ENCODE results near the gene SEC14L3. TPM values are rescaled to one million over a fixed set of nuclear protein-coding genes. Genes with fewer than 3 reads are reported as not detected.

Gene SEC14L3
- not detected in 2 replicates for total RNA-seq

GRCh38 chr22:30471616-30472318 lies at the start of gene SEC14L3:
TSS of gene SEC14L3 (minus strand) at chr22:30472017. CDS start at chr22:30471958, 59 bp downstream.

GRCh38 chr22:30425616-30426387 lies 46.0 kb downstream of the SEC14L3 start, which contains the start of gene MTFP1:
TSS of gene MTFP1 (plus strand) at chr22:30425768. CDS start at chr22:30425880, 112 bp downstream.

Other genes with a start within 250 kb of the SEC14L3 start
- gene LIF, start 225.3 kb downstream of the SEC14L3 start, total RNA-seq: 0.49 and 2.0 TPM in 2 replicates
- not detected in 2 replicates for gene OSM, start 205.2 kb downstream of the SEC14L3 start, total RNA-seq
- 8.8 and 8.9 TPM in 2 replicates for gene CASTOR1, start 182.5 kb downstream of the SEC14L3 start, total RNA-seq
- gene TBC1D10A, start 145.1 kb downstream of the SEC14L3 start, total RNA-seq: 6.2 and 10.8 TPM in 2 replicates
- 16.8 and 33.2 TPM in 2 replicates for gene SF3A1, start 115.1 kb downstream of the SEC14L3 start, total RNA-seq
- gene CCDC157, start 115.0 kb downstream of the SEC14L3 start, total RNA-seq: 0.81 and 1.1 TPM in 2 replicates
- 13.8 and 22.3 TPM in 2 replicates for gene RNF215, start 84.6 kb downstream of the SEC14L3 start, total RNA-seq
- 6.2 and 9.6 TPM in 2 replicates for gene SEC14L2, start 75.0 kb downstream of the SEC14L3 start, total RNA-seq
- 24.1 and 35.5 TPM in 2 replicates for gene MTFP1, start 46.2 kb downstream of the SEC14L3 start, total RNA-seq
- 0.06 TPM in 1 of 2 replicates, not detected in the other for gene SEC14L4, start 33.7 kb upstream of the SEC14L3 start, total RNA-seq
- gene SEC14L6, start 74.7 kb upstream of the SEC14L3 start, total RNA-seq: 0.13 TPM in 1 of 2 replicates, not detected in the other
- gene GAL3ST1, start 102.6 kb upstream of the SEC14L3 start, total RNA-seq: not detected in 2 replicates
- gene PES1, start 119.9 kb upstream of the SEC14L3 start, total RNA-seq: 58.1 and 94.7 TPM in 2 replicates
- gene TCN2, start 135.2 kb upstream of the SEC14L3 start, total RNA-seq: 25.6 and 65.6 TPM in 2 replicates
- 13.1 and 21.0 TPM in 2 replicates for gene SLC35E4, start 163.8 kb upstream of the SEC14L3 start, total RNA-seq
- 8.4 and 15.5 TPM in 2 replicates for gene DUSP18, start 195.9 kb upstream of the SEC14L3 start, total RNA-seq
- gene OSBP2, start 222.9 kb upstream of the SEC14L3 start, total RNA-seq: 3.9 and 22.5 TPM in 2 replicates